Keratinocyte (primary cell): ENCODE data around the gene HLA-DOB. TPM values are rescaled to one million over a fixed set of nuclear protein-coding genes. Genes with fewer than 3 reads are reported as not detected.

ENCODE experiments used
- DNase-seq: peaks from one replicate; pipeline ENCODE4 v3.0.0-alpha.2; 2011; ENCODE audit warnings: low read depth, missing footprints, low spot score
- FAIRE-seq: peaks from 2 replicates; lab custom pipeline; 2011; peaks lifted over from hg19 to GRCh38; lab: Jason Lieb, UNC
- H2AFZ ChIP-seq: 2 replicates; pipeline ENCODE4 v1.6.0; 2012; ENCODE audit warnings: low read length, control low read depth, inconsistent platforms; ENCODE audit not compliant: control insufficient read depth
- H3K27ac ChIP-seq: 2 replicates; pipeline ENCODE4 v1.5.1; 2011; ENCODE audit warnings: low read length; ENCODE audit not compliant: control insufficient read depth, insufficient read depth
- H3K27me3 ChIP-seq: 3 replicates; pipeline ENCODE4 v1.6.0; 2011; ENCODE audit warnings: low read length; ENCODE audit not compliant: control insufficient read depth, insufficient read depth; ENCODE audit errors: extremely low read depth
- H3K36me3 ChIP-seq, 2 experiments: 2 replicates in 1 of 2; 3 replicates in 1 of 2; pipeline ENCODE4 v1.5.1; 2011; ENCODE audit warnings: low read length in 2 of 2, mild to moderate bottlenecking in 1 of 2; ENCODE audit not compliant: control insufficient read depth in 2 of 2, insufficient read depth in 2 of 2; ENCODE audit errors: extremely low read depth in 1 of 2
- H3K4me1 ChIP-seq: 3 replicates; pipeline ENCODE4 v1.5.1; 2011; ENCODE audit warnings: low read length; ENCODE audit not compliant: control insufficient read depth, insufficient read depth; ENCODE audit errors: extremely low read depth
- H3K4me2 ChIP-seq: 3 replicates; pipeline ENCODE4 v1.6.0; 2011; ENCODE audit warnings: low read depth, low read length; ENCODE audit not compliant: control insufficient read depth, insufficient read depth; ENCODE audit errors: extremely low read depth
- H3K4me3 ChIP-seq, 3 experiments: fragments of 200-600 bp in 1 of 3; sonication (generic) in 1 of 3; 2 replicates in 2 of 3; 3 replicates in 1 of 3; pipeline ENCODE4 v1.5.1; 2011 to 2016; ENCODE audit warnings: low read length in 3 of 3, mild to moderate bottlenecking in 3 of 3, control low read depth in 2 of 3, inconsistent platforms in 1 of 3, low read depth in 1 of 3, mixed read lengths in 1 of 3, mixed run types in 1 of 3, moderate library complexity in 1 of 3; ENCODE audit not compliant: control insufficient read depth in 2 of 3, insufficient read depth in 2 of 3; ENCODE audit errors: extremely low read depth in 1 of 3
- H3K79me2 ChIP-seq: 2 replicates; pipeline ENCODE4 v1.6.0; 2012; ENCODE audit warnings: low read length; ENCODE audit not compliant: control insufficient read depth, insufficient read depth
- H3K9ac ChIP-seq: 3 replicates; pipeline ENCODE4 v1.6.0; 2011; ENCODE audit warnings: low read length; ENCODE audit not compliant: control insufficient read depth, insufficient read depth; ENCODE audit errors: extremely low read depth
- H3K9me1 ChIP-seq: 3 replicates; pipeline ENCODE4 v1.6.0; 2011; ENCODE audit warnings: low read length; ENCODE audit not compliant: control insufficient read depth, insufficient read depth; ENCODE audit errors: extremely low read depth
- H3K9me3 ChIP-seq: 2 replicates; pipeline ENCODE4 v1.5.1; 2012; ENCODE audit warnings: low read depth, low read length; ENCODE audit not compliant: control insufficient read depth
- H4K20me1 ChIP-seq: 3 replicates; pipeline ENCODE4 v1.6.0; 2011; ENCODE audit warnings: low read length; ENCODE audit not compliant: control insufficient read depth, insufficient read depth; ENCODE audit errors: extremely low read depth
- CTCF ChIP-seq, 3 experiments: IDR thresholded peaks in 1 of 3; conservative IDR thresholded peaks in 1 of 3; optimal IDR thresholded peaks in 1 of 3; 2 replicates in 2 of 3; 3 replicates in 1 of 3; pipeline versions ENCODE3 to v1.5.1; 2011; ENCODE audit warnings: low read length in 3 of 3, mild to moderate bottlenecking in 3 of 3, moderate library complexity in 2 of 3, control low read depth in 1 of 3, inconsistent platforms in 1 of 3; ENCODE audit not compliant: insufficient read depth in 2 of 3; ENCODE audit errors: extremely low read depth in 1 of 3
- EZH2 ChIP-seq: IDR thresholded peaks from one replicate; pipeline ENCODE4 v1.6.1; 2012; ENCODE audit warnings: inconsistent platforms, mild to moderate bottlenecking, low read length, moderate library complexity
- dilution Hi-C: fragments of 300-500 bp; cut with MboI; formaldehyde crosslinking; loops from one replicate; pipeline ENCODE4 v1.7.0; 2020; ENCODE audit warnings: low sequenced_read_pairs; ENCODE audit not compliant: extremely low pct_ligation_motif_present
- polyA plus RNA-seq, 5 experiments: library from polyadenylated mRNA; depleted of rRNA in 3 of 5; stranded (reverse) in 3 of 5; stranded (forward) in 1 of 5; unstranded in 1 of 5; fragments of >200 nt; gene quantifications; 1 replicate in 1 of 5; 2 replicates in 3 of 5; 3 replicates in 1 of 5; pipeline versions ENCODE4 v1.2.1 to v1.2.3, GENCODE V29; 2011 to 2012; ENCODE audit warnings: missing spikeins in 2 of 5, low read depth in 1 of 5, low replicate concordance in 1 of 5

The HLA-DOB gene
- polyA plus RNA-seq, 1 donor (not counting 4 experiments of a cell fraction or from before 2014, with no cell fraction given): 12.5 TPM

- H3K79me2 ChIP-seq: no peaks in the 10 kb centered on the region
- DNase-seq (no peak), FAIRE-seq (no peak)
- no peak for TF ChIP-seq CTCF (optimal IDR thresholded peaks at IDR 0.05 in 1 of 3, IDR thresholded peaks at IDR 0.05 in 1 of 3, conservative IDR thresholded peaks at IDR 0.05 in 1 of 3; ENCODE audit: extremely low read depth in 1 of 3, insufficient read depth in 2 of 3, low read length in 3 of 3)
- no peak for TF ChIP-seq EZH2
- no peaks in the 10 kb centered on the region for H3K36me3 ChIP-seq
- peaks cover 16% of the 10 kb centered on the region for H3K4me1 ChIP-seq
- H3K9me3 ChIP-seq: no peaks in the 10 kb centered on the region
- H2AFZ ChIP-seq: no peak overlapping the region
- no peak overlapping the region for H3K4me2 ChIP-seq
- H4K20me1 ChIP-seq: no peaks in the 10 kb centered on the region
- no peak overlapping the region for H3K27ac ChIP-seq
- dilution Hi-C loops: no loop called here
- no peaks in the 10 kb centered on the region for H3K9me1 ChIP-seq
- no peak overlapping the region for H3K4me3 ChIP-seq
- no peak overlapping the region for H3K9ac ChIP-seq
- peaks cover 9% of the 10 kb centered on the region for H3K27me3 ChIP-seq
These were observed 23.8 kb downstream of the HLA-DOB start for GRCh38 chr6:32792901-32793435.

GRCh38 chr6:32790306-32790705 is 26.5 kb downstream of the HLA-DOB start:
- Histone ChIP-seq H3K4me3 (no peak overlapping the region), H3K4me2 (peak overlapping the region; percentile 51), H2AFZ (no peak overlapping the region), H3K36me3 (no peaks in the 10 kb centered on the region), H3K27me3 (peaks cover 9% of the 10 kb centered on the region), H3K9ac (no peak overlapping the region), H4K20me1 (no peaks in the 10 kb centered on the region), H3K9me1 (no peaks in the 10 kb centered on the region), H3K4me1 (peaks cover 11% of the 10 kb centered on the region), H3K9me3 (no peaks in the 10 kb centered on the region), H3K27ac (no peak overlapping the region), H3K79me2 (no peaks in the 10 kb centered on the region)
- dilution Hi-C loops: no loop called here
- TF ChIP-seq EZH2 (no peak), CTCF (optimal IDR thresholded peaks at IDR 0.05 in 1 of 3, IDR thresholded peaks at IDR 0.05 in 1 of 3, conservative IDR thresholded peaks at IDR 0.05 in 1 of 3; ENCODE audit: extremely low read depth in 1 of 3, insufficient read depth in 2 of 3, low read length in 3 of 3) (no peak)
- FAIRE-seq (peak; percentile 80), DNase-seq (no peak)
